Esophagus muscularis mucosa (tissue), 4 donors: ENCODE measurements around the gene LILRB4. TPM values are rescaled to one million over a fixed set of nuclear protein-coding genes. Genes with fewer than 3 reads are reported as not detected.
"Not testable (repeated sequence)": the region's sequence is repeated elsewhere in the genome, so short reads cannot be mapped to it uniquely, and the experiment has no call there.

Source experiments
- DNase-seq: peaks from one replicate; pipeline ENCODE4 v3.0.0-alpha.2; 2017; ENCODE audit errors: extremely low spot score
- H3K27ac ChIP-seq, 4 donors: fragments of 200-600 bp; sonication (generic); replicated peaks in 1 of 4; 1 replicate in 3 of 4; 2 replicates in 1 of 4; pipeline ENCODE4 v1.5.1; 2016 to 2019; ENCODE audit warnings: mild to moderate bottlenecking in 1 of 4
- H3K27me3 ChIP-seq, 4 donors: fragments of 200-600 bp; sonication (generic); one replicate each; pipeline versions ENCODE4 v1.5.1 to v1.6.0; 2016 to 2019
- H3K36me3 ChIP-seq, 4 donors: fragments of 200-600 bp; sonication (generic); one replicate each; pipeline ENCODE4 v1.5.1; 2016 to 2019
- H3K4me1 ChIP-seq, 4 donors: fragments of 200-600 bp; sonication (generic); one replicate each; pipeline ENCODE4 v1.5.1; 2016 to 2019
- H3K4me3 ChIP-seq, 4 donors: fragments of 200-600 bp; sonication (generic); 1 replicate in 2 of 4; 2 replicates in 2 of 4; pipeline ENCODE4 v1.5.1; 2016 to 2019; ENCODE audit warnings: mild to moderate bottlenecking in 4 of 4, moderate library complexity in 1 of 4
- H3K9me3 ChIP-seq, 4 donors: fragments of 200-600 bp; sonication (generic); 1 replicate in 3 of 4; 2 replicates in 1 of 4; pipeline ENCODE4 v1.5.1; 2016 to 2019
- EP300 ChIP-seq: sonication (generic); formaldehyde crosslinking; IDR thresholded peaks from one replicate; pipeline ENCODE4 v1.6.1; 2017; ENCODE audit warnings: antibody characterized with exemption
- POLR2A ChIP-seq: fragments of 450-650 bp; IDR thresholded peaks from one replicate; pipeline ENCODE4 v1.6.1; 2017; ENCODE audit warnings: antibody characterized with exemption, moderate library complexity, mild to moderate bottlenecking, low read depth
- POLR2AphosphoS5 ChIP-seq, 2 donors: sonication (generic); formaldehyde crosslinking; IDR thresholded peaks; one replicate each; pipeline ENCODE4 v1.6.1; 2017; ENCODE audit warnings: antibody characterized with exemption in 2 of 2
- WGBS: methylation state at CpG from one replicate; pipeline ENCODE4 v1.1.5; 2018; 5-methylcytosine and 5-hydroxymethylcytosine counted together
- intact Hi-C: fragments of 100-400 bp; cut with DNase I; formaldehyde crosslinking; loops from one replicate; pipeline ENCODE4 v1.15.1; 2023
- total RNA-seq, 4 donors: library from RNA; depleted of rRNA; stranded (reverse); fragments of >200 nt; gene quantifications; one replicate each; pipeline versions ENCODE4 v1.1.0 to v1.2.1, GENCODE V29; 2016
- TF ChIP-seq, protein P1 (sequence below), 3 experiments: fragments of 200-600 bp in 2 of 3; fragments of 450-650 bp in 1 of 3; sonication (generic) in 2 of 3; IDR thresholded peaks; one replicate each; pipeline ENCODE4 v1.5.1; 2017 to 2019; ENCODE audit warnings: antibody characterized with exemption in 3 of 3, mild to moderate bottlenecking in 2 of 3, moderate library complexity in 1 of 3

LILRB4 gene
- total RNA-seq, 4 donors from 2014 or later, result 4.9 to 16.2 (median 6.5) TPM

DNA sequence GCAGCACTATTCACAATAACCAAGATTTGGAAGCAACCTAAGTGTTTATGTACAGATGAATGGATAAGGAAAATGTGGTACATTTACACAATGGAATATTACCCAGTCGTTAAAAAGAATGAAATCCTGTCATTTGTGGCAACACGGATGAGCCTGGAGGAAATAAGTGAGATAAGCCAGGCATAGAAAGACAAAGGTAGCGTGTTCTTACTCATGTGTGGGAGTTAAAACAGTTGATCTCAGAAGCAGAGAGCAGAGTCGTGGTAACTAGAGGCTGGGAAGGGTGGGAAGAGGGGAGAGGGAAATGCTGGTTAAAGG is 29.5 kb downstream of the LILRB4 start:
- WGBS, result 73% methylated on average over 4 of the region's 4 CpGs
- intact Hi-C loops, result no loop called here
- peaks cover 0 to 3% (median 0%) of the 10 kb centered on the region in 4 donors for H3K9me3 ChIP-seq
- DNase-seq, result no peak
- H3K36me3 ChIP-seq, result no peaks in the 10 kb centered on the region
- H3K4me1 ChIP-seq, result no peaks in the 10 kb centered on the region
- H3K27me3 ChIP-seq, result peaks cover 0 to 49% (median 0%) of the 10 kb centered on the region in 4 donors
- TF ChIP-seq POLR2AphosphoS5 (IDR thresholded peaks at IDR 0.05) (no peak), EP300 (no peak), POLR2A (no peak)
- TF ChIP-seq, protein P1, sequence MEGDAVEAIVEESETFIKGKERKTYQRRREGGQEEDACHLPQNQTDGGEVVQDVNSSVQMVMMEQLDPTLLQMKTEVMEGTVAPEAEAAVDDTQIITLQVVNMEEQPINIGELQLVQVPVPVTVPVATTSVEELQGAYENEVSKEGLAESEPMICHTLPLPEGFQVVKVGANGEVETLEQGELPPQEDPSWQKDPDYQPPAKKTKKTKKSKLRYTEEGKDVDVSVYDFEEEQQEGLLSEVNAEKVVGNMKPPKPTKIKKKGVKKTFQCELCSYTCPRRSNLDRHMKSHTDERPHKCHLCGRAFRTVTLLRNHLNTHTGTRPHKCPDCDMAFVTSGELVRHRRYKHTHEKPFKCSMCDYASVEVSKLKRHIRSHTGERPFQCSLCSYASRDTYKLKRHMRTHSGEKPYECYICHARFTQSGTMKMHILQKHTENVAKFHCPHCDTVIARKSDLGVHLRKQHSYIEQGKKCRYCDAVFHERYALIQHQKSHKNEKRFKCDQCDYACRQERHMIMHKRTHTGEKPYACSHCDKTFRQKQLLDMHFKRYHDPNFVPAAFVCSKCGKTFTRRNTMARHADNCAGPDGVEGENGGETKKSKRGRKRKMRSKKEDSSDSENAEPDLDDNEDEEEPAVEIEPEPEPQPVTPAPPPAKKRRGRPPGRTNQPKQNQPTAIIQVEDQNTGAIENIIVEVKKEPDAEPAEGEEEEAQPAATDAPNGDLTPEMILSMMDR (IDR thresholded peaks at IDR 0.05), result no peak
- H3K4me3 ChIP-seq, result no peak overlapping the region
- no peak overlapping the region for H3K27ac ChIP-seq

GRCh38 chr19:54694648-54695047 is 31.9 kb downstream of the LILRB4 start:
- Histone ChIP-seq H3K4me1 (no peaks in the 10 kb centered on the region), H3K36me3 (no peaks in the 10 kb centered on the region), H3K27ac (no peak overlapping the region), H3K9me3 (peaks cover 0 to 3% (median 0%) of the 10 kb centered on the region in 4 donors), H3K4me3 (no peak overlapping the region), H3K27me3 (peaks cover 0 to 59% (median 0%) of the 10 kb centered on the region in 4 donors)
- no peak for DNase-seq
- intact Hi-C loops, result no loop called here
- TF ChIP-seq POLR2A (no peak), EP300 (no peak), POLR2AphosphoS5 (IDR thresholded peaks at IDR 0.05) (no peak)
- TF ChIP-seq, protein P1 (IDR thresholded peaks at IDR 0.05), result no peak
- 83% methylated on average over 5 of the region's 5 CpGs for WGBS

GRCh38 chr19:54696117-54696548 is 33.3 kb downstream of the LILRB4 start:
- 54% methylated on average over 8 of the region's 8 CpGs for WGBS
- H3K27me3 ChIP-seq, result peaks cover 0 to 45% (median 0%) of the 10 kb centered on the region in 4 donors

GRCh38 chr19:54696766-54697165 is 34.0 kb downstream of the LILRB4 start:
- no peaks in the 10 kb centered on the region for H3K4me1 ChIP-seq
- intact Hi-C loops, result no loop called here
- H3K27me3 ChIP-seq, result peaks cover 0 to 42% (median 0%) of the 10 kb centered on the region in 4 donors
- no peak overlapping the region for H3K27ac ChIP-seq
- H3K36me3 ChIP-seq, result no peaks in the 10 kb centered on the region
- DNase-seq, result no peak
- 60% methylated on average over 1 of the region's 2 CpGs for WGBS
- TF ChIP-seq POLR2AphosphoS5 (IDR thresholded peaks at IDR 0.05) (no peak), EP300 (no peak)
- H3K4me3 ChIP-seq, result no peak overlapping the region
- H3K9me3 ChIP-seq, result peaks cover 0 to 3% (median 0%) of the 10 kb centered on the region in 4 donors

More at GRCh38 chr19:54696117-54696548, 33.3 kb downstream of the LILRB4 start:
- peaks cover 0 to 3% (median 0%) of the 10 kb centered on the region in 4 donors for H3K9me3 ChIP-seq
- intact Hi-C loops, result no loop called here
- H3K4me3 ChIP-seq, result no peak overlapping the region
- H3K36me3 ChIP-seq, result no peaks in the 10 kb centered on the region
- DNase-seq, result no peak
- H3K27ac ChIP-seq, result no peak overlapping the region
- H3K4me1 ChIP-seq, result no peaks in the 10 kb centered on the region
- TF ChIP-seq, protein P1 (IDR thresholded peaks at IDR 0.05), result no peak
- TF ChIP-seq POLR2A (no peak), EP300 (no peak), POLR2AphosphoS5 (IDR thresholded peaks at IDR 0.05) (no peak)

- WGBS, result 83% methylated on average over 12 of the region's 13 CpGs
- H3K27me3 ChIP-seq, result peaks cover 0 to 36% (median 0%) of the 10 kb centered on the region in 4 donors
- H3K4me1 ChIP-seq, H3K9me3 ChIP-seq, DNase-seq, H3K36me3 ChIP-seq, H3K4me3 ChIP-seq, H3K27ac ChIP-seq, intact Hi-C loops: not testable (repeated sequence)
Measured at GRCh38 chr19:54697716-54698115, 34.9 kb downstream of the LILRB4 start.

GRCh38 chr19:54704928-54705327 is 42.1 kb downstream of the LILRB4 start:
- no peak overlapping the region for H3K27ac ChIP-seq
- DNase-seq, result no peak
- no peaks in the 10 kb centered on the region for H3K9me3 ChIP-seq
- peaks cover 0 to 27% (median 0%) of the 10 kb centered on the region in 4 donors for H3K27me3 ChIP-seq
- H3K4me3 ChIP-seq, result no peak overlapping the region
- H3K36me3 ChIP-seq, result no peaks in the 10 kb centered on the region
- H3K4me1 ChIP-seq, result no peaks in the 10 kb centered on the region
- intact Hi-C loops, result no loop called here
- no peak for TF ChIP-seq EP300
- no peak for TF ChIP-seq POLR2A
- no peak for TF ChIP-seq POLR2AphosphoS5 (IDR thresholded peaks at IDR 0.05)
- TF ChIP-seq, protein P1 (IDR thresholded peaks at IDR 0.05), result no peak
- 67% methylated on average over 8 of the region's 8 CpGs for WGBS
